ENCODE measurements around the gene DNM1L.

GRCh38 chr12:32739279-32739678 lies 60.2 kb downstream of the DNM1L start:
- TF ChIP-seq CTCF (IDR thresholded peaks at IDR 0.05) (no peak), POLR2A (IDR thresholded peaks at IDR 0.05) (no peak)

Measured in Peyer's patch (tissue), 4 donors.